Activated effector memory CD4-positive, alpha-beta T cell treated with anti-CD3 and anti-CD28 coated beads, Interleukin-2, amount 50 U/mL, for 16 hours (primary cell): ENCODE results near the gene FFAR4.

Experiments
- DNase-seq: peaks from one replicate; pipeline ENCODE4 v3.0.0-alpha.2; 2020

Gene FFAR4

GRCh38 chr10:93573051-93573909 is 6.8 kb downstream of the FFAR4 start:
- no peak for DNase-seq

GRCh38 chr10:93573924-93574323 is 7.5 kb downstream of the FFAR4 start:
- no peak for DNase-seq

- DNase-seq, result no peak
Measured at GRCh38 chr10:93576888-93577287, 10.4 kb downstream of the FFAR4 start.

- no peak for DNase-seq
Measured at GRCh38 chr10:93577565-93577964, 11.1 kb downstream of the FFAR4 start.

GRCh38 chr10:93579089-93579488 is 12.6 kb downstream of the FFAR4 start:
- no peak for DNase-seq

GRCh38 chr10:93579985-93580711 is 13.7 kb downstream of the FFAR4 start:
- no peak for DNase-seq

GRCh38 chr10:93580828-93581227 is 14.4 kb downstream of the FFAR4 start:
- DNase-seq, result no peak

GRCh38 chr10:93584445-93584844 is 18.0 kb downstream of the FFAR4 start:
- no peak for DNase-seq

- no peak for DNase-seq
Measured at GRCh38 chr10:93589648-93590562, 23.4 kb downstream of the FFAR4 start.

GRCh38 chr10:93590638-93591037 is 24.2 kb downstream of the FFAR4 start:
- no peak for DNase-seq

- no peak for DNase-seq
Measured at GRCh38 chr10:93591065-93591808, 24.8 kb downstream of the FFAR4 start.

- DNase-seq, result no peak
Measured at GRCh38 chr10:93593254-93593653, 26.8 kb downstream of the FFAR4 start.

- DNase-seq, result no peak
Measured at GRCh38 chr10:93593749-93594148, 27.3 kb downstream of the FFAR4 start.

- no peak for DNase-seq
Measured at GRCh38 chr10:93594518-93594917, 28.1 kb downstream of the FFAR4 start.

GRCh38 chr10:93595378-93596161 is 29.1 kb downstream of the FFAR4 start:
- no peak for DNase-seq

GRCh38 chr10:93596539-93596938 is 30.1 kb downstream of the FFAR4 start:
- no peak for DNase-seq

- DNase-seq, result no peak
Measured at GRCh38 chr10:93597075-93597599, 30.7 kb downstream of the FFAR4 start.

- no peak for DNase-seq
Measured at GRCh38 chr10:93598157-93598556, 31.7 kb downstream of the FFAR4 start.

GRCh38 chr10:93599335-93599734 is 32.9 kb downstream of the FFAR4 start:
- DNase-seq, result no peak

- DNase-seq, result no peak
Measured at GRCh38 chr10:93599778-93600177, 33.3 kb downstream of the FFAR4 start.

- DNase-seq, result no peak
Measured at GRCh38 chr10:93600446-93601145, 34.1 kb downstream of the FFAR4 start.
